Neuronal stem cell (in vitro differentiated cells): ENCODE data around the gene GTF2A2.

Experiments
- DNase-seq: peaks from one replicate; pipeline ENCODE4 v3.0.0-alpha.2; 2013; ENCODE audit warnings: low spot score
- H2AFZ ChIP-seq: one replicate; pipeline ENCODE4 v1.6.1; 2013; ENCODE audit warnings: mild to moderate bottlenecking, low read length, inconsistent platforms
- H2AK5ac ChIP-seq: 2 replicates; pipeline ENCODE4 v1.6.1; 2013; ENCODE audit warnings: low read depth, mild to moderate bottlenecking, inconsistent platforms, low read length, moderate library complexity, mixed read lengths
- H2BK120ac ChIP-seq: 2 replicates; pipeline ENCODE4 v1.6.1; 2013; ENCODE audit warnings: low read depth, mild to moderate bottlenecking, inconsistent platforms, low read length, moderate library complexity, mixed read lengths
- H2BK12ac ChIP-seq: one replicate; pipeline ENCODE4 v1.6.1; 2013; ENCODE audit warnings: low read length, inconsistent platforms
- H2BK15ac ChIP-seq: 2 replicates; pipeline ENCODE4 v1.6.1; 2013; ENCODE audit warnings: mild to moderate bottlenecking, low read length, inconsistent platforms, mixed read lengths
- H2BK5ac ChIP-seq: one replicate; pipeline ENCODE4 v1.6.1; 2013; ENCODE audit warnings: inconsistent platforms, mild to moderate bottlenecking, low read length, moderate library complexity
- H3K14ac ChIP-seq: one replicate; pipeline ENCODE4 v1.6.1; 2013; ENCODE audit warnings: low read length, inconsistent platforms
- H3K18ac ChIP-seq: 2 replicates; pipeline ENCODE4 v1.6.1; 2013; ENCODE audit warnings: low read length, inconsistent platforms
- H3K23ac ChIP-seq: 2 replicates; pipeline ENCODE4 v1.6.1; 2013; ENCODE audit warnings: low read depth, mild to moderate bottlenecking, mixed read lengths, low read length, inconsistent platforms; ENCODE audit not compliant: poor library complexity
- H3K27ac ChIP-seq: replicated peaks from 3 replicates; pipeline ENCODE4 v1.5.1; 2013; ENCODE audit warnings: low read length, inconsistent platforms
- H3K27me3 ChIP-seq, 3 experiments: 2 replicates each; pipeline ENCODE4 v1.6.1; 2013; ENCODE audit warnings: low read length in 3 of 3, mild to moderate bottlenecking in 2 of 3, inconsistent platforms in 1 of 3, low read depth in 1 of 3, mixed read lengths in 1 of 3, moderate library complexity in 1 of 3; ENCODE audit not compliant: control insufficient read depth in 3 of 3, insufficient read depth in 3 of 3
- H3K36me3 ChIP-seq, 2 donors: replicated peaks in 1 of 2; 2 replicates each; pipeline ENCODE4 v1.6.1; 2013; ENCODE audit warnings: low read length in 2 of 2; ENCODE audit not compliant: control insufficient read depth in 2 of 2, insufficient read depth in 2 of 2
- H3K4ac ChIP-seq: 2 replicates; pipeline ENCODE4 v1.6.1; 2013; ENCODE audit warnings: inconsistent platforms, mild to moderate bottlenecking, low read length, moderate library complexity
- H3K4me1 ChIP-seq, 2 donors: 1 replicate in 1 of 2; 2 replicates in 1 of 2; pipeline ENCODE4 v1.6.1; 2013; ENCODE audit warnings: low read length in 2 of 2, low read depth in 1 of 2; ENCODE audit not compliant: control insufficient read depth in 2 of 2, insufficient read depth in 1 of 2
- H3K4me2 ChIP-seq: one replicate; pipeline ENCODE4 v1.6.1; 2013; ENCODE audit warnings: mild to moderate bottlenecking, low read length, inconsistent platforms; ENCODE audit not compliant: insufficient read depth, poor library complexity, severe bottlenecking
- H3K4me3 ChIP-seq, 2 donors: 2 replicates each; pipeline ENCODE4 v1.5.1; 2013; ENCODE audit warnings: low read length in 2 of 2, mild to moderate bottlenecking in 2 of 2, inconsistent platforms in 1 of 2, moderate library complexity in 1 of 2
- H3K79me1 ChIP-seq: one replicate; pipeline ENCODE4 v1.6.1; 2013; ENCODE audit warnings: low read depth, mild to moderate bottlenecking, inconsistent platforms, low read length, moderate library complexity
- H3K9ac ChIP-seq: one replicate; pipeline ENCODE4 v1.6.1; 2013; ENCODE audit warnings: mild to moderate bottlenecking, low read depth, low read length, inconsistent platforms; ENCODE audit not compliant: poor library complexity
- H3K9me3 ChIP-seq, 2 donors: replicated peaks in 1 of 2; 2 replicates each; pipeline versions ENCODE3 to v1.6.1; 2013; ENCODE audit warnings: low read length in 2 of 2, mild to moderate bottlenecking in 2 of 2, inconsistent platforms in 1 of 2, low read depth in 1 of 2, mixed read lengths in 1 of 2, moderate library complexity in 1 of 2; ENCODE audit not compliant: control insufficient read depth in 2 of 2, insufficient read depth in 1 of 2
- H4K8ac ChIP-seq: one replicate; pipeline ENCODE4 v1.6.1; 2013; ENCODE audit warnings: low read depth, mild to moderate bottlenecking, inconsistent platforms, low read length, moderate library complexity
- H4K91ac ChIP-seq: one replicate; pipeline ENCODE4 v1.6.1; 2013; ENCODE audit warnings: low read length, low read depth, mild to moderate bottlenecking, inconsistent platforms; ENCODE audit not compliant: poor library complexity
- WGBS, 2 donors: extraction: QIAGEN DNeasy Blood & Tissue Kit; methylation state at CpG; one replicate each; pipeline ENCODE4 v1.1.7; 2013; ENCODE audit warnings: missing lambda C conversion rate in 2 of 2, mixed read lengths in 1 of 2; ENCODE audit not compliant: insufficient read length in 2 of 2, insufficient replicate concordance in 1 of 2; ENCODE audit errors: extremely low coverage in 2 of 2; 5-methylcytosine and 5-hydroxymethylcytosine counted together

GTF2A2 gene

DNA sequence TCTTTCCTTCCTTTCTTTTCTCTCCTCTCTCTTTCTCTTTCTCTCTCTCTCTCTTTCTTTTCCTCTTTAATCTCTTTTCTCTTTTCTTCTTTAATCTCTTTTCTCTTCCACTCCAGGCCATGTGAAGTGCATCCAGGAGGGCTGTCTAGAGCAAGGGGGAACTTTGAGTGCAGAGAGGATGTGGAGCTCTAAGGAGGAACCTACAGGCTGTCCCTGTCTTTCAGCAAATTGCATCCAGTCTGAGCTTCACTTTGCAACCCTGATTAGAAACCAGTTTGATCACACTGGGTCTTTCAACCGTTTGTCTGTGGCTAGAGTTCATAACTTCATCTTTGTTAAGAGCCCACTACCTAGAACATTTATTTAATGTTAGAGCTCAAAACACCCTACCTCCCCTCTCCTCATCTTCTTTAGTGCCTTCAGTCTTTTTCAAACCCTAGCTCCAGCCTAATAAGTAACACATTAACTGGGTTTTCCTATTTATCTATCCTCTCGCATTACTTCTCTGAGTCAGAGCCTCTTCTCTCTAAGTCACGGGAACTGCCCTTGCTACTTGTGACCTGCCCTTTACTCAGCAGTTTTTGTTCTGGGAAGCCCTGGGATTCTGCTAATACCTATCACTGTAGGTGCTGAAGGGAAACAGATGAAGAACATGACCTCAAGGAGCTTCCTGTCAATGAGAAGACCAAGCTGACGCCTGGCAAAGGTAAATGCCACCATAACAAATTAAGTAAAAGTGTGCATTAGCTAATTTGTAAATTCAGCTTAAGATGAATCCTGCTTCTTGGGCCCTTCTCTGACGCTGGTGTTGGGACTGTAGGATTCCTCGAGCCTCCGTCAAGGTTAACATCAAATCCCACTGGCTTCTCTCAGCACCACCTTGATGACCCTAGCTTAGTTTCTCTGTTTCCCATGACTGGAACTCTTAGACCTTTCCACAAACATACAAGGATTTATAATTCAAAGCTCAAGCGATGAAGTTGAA lies 45.7 kb downstream of the GTF2A2 start, which contains the start of gene GCNT3:
Gene GCNT3 (plus strand): TSS at position 508 of the 985 bp plus-strand sequence. CDS start 6,456 bp downstream, outside the sequence.
- Histone ChIP-seq H2BK5ac (no peak within 1 kb of the TSS), H3K4ac (no peak within 1 kb of the TSS), H3K4me2 (no peak within 1 kb of the TSS), H4K8ac (no peak within 1 kb of the TSS), H4K91ac (no peak within 1 kb of the TSS), H3K4me3 (peak within 1 kb of the TSS in 1 of 2 donors; percentile 48), H2BK15ac (no peak within 1 kb of the TSS), H3K23ac (no peak within 1 kb of the TSS), H3K27ac (no peak within 1 kb of the TSS), H3K18ac (no peak within 1 kb of the TSS), H3K4me1 (no peaks in the 10 kb centered on the region), H3K79me1 (no peaks in the 10 kb centered on the region), H3K27me3 (peaks cover 0 to 16% (median 0%) of the 10 kb centered on the region in 3 experiments), H3K14ac (no peak within 1 kb of the TSS), H2BK120ac (no peak within 1 kb of the TSS), H2AFZ (no peak within 1 kb of the TSS), H2AK5ac (no peak within 1 kb of the TSS), H3K9ac (no peak within 1 kb of the TSS), H3K36me3 (no peaks in the 10 kb centered on the region), H3K9me3 (peaks cover 0 to 2% of the 10 kb centered on the region in 2 donors), H2BK12ac (no peak within 1 kb of the TSS)
- no peak for DNase-seq
- no CpG with 5 or more reads among the region's 8 CpGs for WGBS, 2 donors

DNA sequence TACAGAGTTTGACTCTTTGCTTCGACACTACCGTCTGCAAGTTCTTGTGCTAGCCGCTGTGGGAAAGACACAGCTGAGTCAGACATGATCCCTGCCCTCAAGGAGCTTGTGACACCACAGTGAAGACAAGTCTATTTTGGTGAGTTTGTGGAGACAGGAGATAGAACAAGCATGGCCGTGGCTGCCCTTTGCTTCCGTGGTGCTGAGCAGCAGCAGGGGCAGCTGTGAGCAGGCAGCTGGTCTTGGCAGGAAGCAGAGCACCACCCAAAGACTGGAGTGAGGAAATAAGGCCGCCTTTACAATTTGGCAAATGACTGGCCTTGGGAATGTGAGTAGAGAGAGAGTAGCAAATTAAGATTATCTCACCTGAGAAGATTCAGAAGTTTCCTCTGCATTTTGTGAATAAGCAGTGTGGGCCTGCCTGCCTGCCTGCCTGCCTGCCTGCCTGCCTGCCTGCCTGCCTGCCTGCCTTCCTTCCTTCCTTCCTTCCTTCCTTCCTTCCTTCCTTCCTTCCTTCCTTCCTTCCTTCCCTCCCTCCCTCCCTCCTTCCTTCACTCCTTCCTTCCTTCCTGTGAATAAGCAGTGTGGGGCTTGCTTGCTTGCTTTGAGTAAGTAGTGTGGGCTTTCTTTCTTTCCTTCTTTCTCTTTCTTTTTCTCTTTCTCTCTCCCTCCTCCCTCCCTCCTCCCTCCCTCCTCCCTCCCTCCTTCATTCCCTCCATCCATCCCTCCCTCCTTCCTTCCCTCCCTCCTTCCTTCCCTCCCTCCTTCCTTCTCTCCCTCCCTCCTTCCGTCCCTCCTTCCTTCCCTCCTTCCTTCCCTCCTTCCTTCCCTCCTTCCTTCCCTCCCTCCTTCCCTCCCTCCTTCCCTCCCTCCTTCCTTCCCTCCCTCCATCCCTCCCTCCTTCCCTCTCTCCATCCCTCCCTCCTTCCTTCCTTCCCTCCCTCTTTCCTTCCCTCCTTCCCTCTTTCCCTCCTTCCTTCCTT lies 47.3 kb downstream of the GTF2A2 start:
- Histone ChIP-seq H3K23ac (no peak overlapping the region), H2BK120ac (no peak overlapping the region), H3K4me1 (no peaks in the 10 kb centered on the region), H3K14ac (no peak overlapping the region), H3K18ac (no peak overlapping the region), H2BK12ac (no peak overlapping the region), H3K27ac (no peak overlapping the region), H3K36me3 (no peaks in the 10 kb centered on the region), H3K4ac (no peak overlapping the region), H2BK15ac (no peak overlapping the region), H3K9me3 (peaks cover 0 to 2% of the 10 kb centered on the region in 2 donors), H3K9ac (no peak overlapping the region), H2AFZ (no peak overlapping the region), H4K91ac (no peak overlapping the region), H2AK5ac (no peak overlapping the region), H3K79me1 (no peaks in the 10 kb centered on the region), H4K8ac (no peak overlapping the region), H3K4me2 (no peak overlapping the region), H3K27me3 (peaks cover 0 to 16% (median 0%) of the 10 kb centered on the region in 3 experiments), H2BK5ac (no peak overlapping the region), H3K4me3 (no peak overlapping the region)
- no peak for DNase-seq
- no CpG with 5 or more reads among the region's 7 CpGs for WGBS, 2 donors

DNA sequence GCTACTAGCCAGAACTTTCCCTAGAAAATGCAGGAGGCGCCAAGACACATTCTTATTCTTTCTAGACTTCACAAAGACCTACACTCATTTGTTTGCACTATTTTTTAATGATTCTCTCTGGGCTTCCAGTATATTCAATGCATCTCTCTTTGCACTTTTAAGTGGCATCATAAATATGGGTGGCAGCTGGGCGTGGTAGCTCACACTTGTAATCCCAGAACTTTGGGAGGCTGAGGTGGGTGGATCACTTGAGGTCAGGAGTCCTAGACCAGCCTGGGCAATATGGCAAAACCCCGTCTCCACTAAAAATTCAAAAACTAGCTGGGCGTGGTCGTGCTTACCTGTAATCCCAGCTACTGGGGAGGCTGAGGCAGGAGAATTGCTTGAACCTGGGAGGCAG lies 51.3 kb downstream of the GTF2A2 start:
- Histone ChIP-seq H3K18ac (no peak overlapping the region), H2BK15ac (no peak overlapping the region), H2AK5ac (no peak overlapping the region), H3K14ac (no peak overlapping the region), H3K9ac (no peak overlapping the region), H3K4ac (no peak overlapping the region), H2BK120ac (no peak overlapping the region), H3K36me3 (no peaks in the 10 kb centered on the region), H3K27me3 (peaks cover 0 to 10% (median 0%) of the 10 kb centered on the region in 3 experiments), H3K4me2 (no peak overlapping the region), H2AFZ (no peak overlapping the region), H3K4me1 (no peaks in the 10 kb centered on the region), H4K8ac (no peak overlapping the region), H2BK5ac (no peak overlapping the region), H3K79me1 (no peaks in the 10 kb centered on the region), H3K9me3 (peaks cover 4 to 5% of the 10 kb centered on the region in 2 donors), H3K27ac (no peak overlapping the region), H2BK12ac (no peak overlapping the region), H3K4me3 (no peak overlapping the region), H4K91ac (no peak overlapping the region), H3K23ac (no peak overlapping the region)
- no peak for DNase-seq
- no CpG with 5 or more reads among the region's 5 CpGs for WGBS, 2 donors
